Activated CD8-positive, alpha-beta memory T cell treated with anti-CD3 and anti-CD28 coated beads, Interleukin-2, amount 50 U/mL, for 48 hours (primary cell): ENCODE measurements around the gene RAP2A.

Experiments
- DNase-seq: peaks from one replicate; pipeline ENCODE4 v3.0.0-alpha.2; 2020

RAP2A gene

GRCh38 chr13:97496511-97496910 is 62.5 kb downstream of the RAP2A start:
- DNase-seq: no peak

- DNase-seq: no peak
These were observed 63.4 kb downstream of the RAP2A start for GRCh38 chr13:97497400-97497799.

GRCh38 chr13:97498419-97498818 is 64.5 kb downstream of the RAP2A start:
- DNase-seq: no peak

GRCh38 chr13:97499181-97499580 is 65.2 kb downstream of the RAP2A start:
- no peak for DNase-seq

GRCh38 chr13:97502181-97502580 is 68.2 kb downstream of the RAP2A start:
- no peak for DNase-seq

- no peak for DNase-seq
These were observed 68.7 kb downstream of the RAP2A start for GRCh38 chr13:97502706-97503105.

GRCh38 chr13:97505017-97505416 is 71.0 kb downstream of the RAP2A start:
- DNase-seq: no peak

- no peak for DNase-seq
These were observed 72.5 kb downstream of the RAP2A start for GRCh38 chr13:97506511-97506910.

- DNase-seq: no peak
These were observed 78.8 kb downstream of the RAP2A start for GRCh38 chr13:97512732-97513131.

GRCh38 chr13:97515643-97516042 is 81.7 kb downstream of the RAP2A start:
- no peak for DNase-seq

- DNase-seq: no peak
These were observed 84.0 kb downstream of the RAP2A start for GRCh38 chr13:97517967-97518366.
